Measurements from ENCODE around the gene CDH13.

DNA sequence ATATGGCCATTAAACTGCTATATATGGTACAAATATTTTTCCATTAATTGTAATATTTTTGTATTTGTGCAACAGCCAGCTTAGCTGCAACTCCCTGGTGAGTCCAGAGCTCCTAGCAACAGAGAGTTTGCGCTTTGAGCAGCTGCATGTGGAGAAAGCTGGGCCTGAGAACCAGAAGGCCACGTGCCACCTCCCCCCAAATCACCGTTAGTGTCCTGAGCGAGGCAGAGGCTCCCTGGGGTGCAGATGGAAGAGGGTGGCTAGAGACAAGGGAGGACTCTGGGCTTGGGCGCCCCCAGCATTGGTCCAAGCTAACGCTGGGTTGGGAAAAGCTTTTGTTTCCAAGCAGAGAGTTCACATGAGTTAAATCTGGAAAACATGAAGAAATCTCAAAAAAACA is 1222.7 kb downstream of the CDH13 start:
- TF ChIP-seq, protein P1, sequence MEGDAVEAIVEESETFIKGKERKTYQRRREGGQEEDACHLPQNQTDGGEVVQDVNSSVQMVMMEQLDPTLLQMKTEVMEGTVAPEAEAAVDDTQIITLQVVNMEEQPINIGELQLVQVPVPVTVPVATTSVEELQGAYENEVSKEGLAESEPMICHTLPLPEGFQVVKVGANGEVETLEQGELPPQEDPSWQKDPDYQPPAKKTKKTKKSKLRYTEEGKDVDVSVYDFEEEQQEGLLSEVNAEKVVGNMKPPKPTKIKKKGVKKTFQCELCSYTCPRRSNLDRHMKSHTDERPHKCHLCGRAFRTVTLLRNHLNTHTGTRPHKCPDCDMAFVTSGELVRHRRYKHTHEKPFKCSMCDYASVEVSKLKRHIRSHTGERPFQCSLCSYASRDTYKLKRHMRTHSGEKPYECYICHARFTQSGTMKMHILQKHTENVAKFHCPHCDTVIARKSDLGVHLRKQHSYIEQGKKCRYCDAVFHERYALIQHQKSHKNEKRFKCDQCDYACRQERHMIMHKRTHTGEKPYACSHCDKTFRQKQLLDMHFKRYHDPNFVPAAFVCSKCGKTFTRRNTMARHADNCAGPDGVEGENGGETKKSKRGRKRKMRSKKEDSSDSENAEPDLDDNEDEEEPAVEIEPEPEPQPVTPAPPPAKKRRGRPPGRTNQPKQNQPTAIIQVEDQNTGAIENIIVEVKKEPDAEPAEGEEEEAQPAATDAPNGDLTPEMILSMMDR (tag by site-specific recombination; IDR thresholded peaks at IDR 0.05) = no peak
- TF ChIP-seq ZNF394 (tag by site-specific recombination; IDR thresholded peaks at IDR 0.05; ENCODE audit: borderline replicate concordance) (no peak), ZFP41 (tag by site-specific recombination; IDR thresholded peaks at IDR 0.05; ENCODE audit: borderline replicate concordance) (no peak), ZNF121 (tag by site-specific recombination; IDR thresholded peaks at IDR 0.05) (no peak), ZNF311 (tag by site-specific recombination; IDR thresholded peaks at IDR 0.05; ENCODE audit: borderline replicate concordance) (no peak), YY1 (tag by site-specific recombination; IDR thresholded peaks at IDR 0.05) (no peak)
- TF ChIP-seq, protein P2, sequence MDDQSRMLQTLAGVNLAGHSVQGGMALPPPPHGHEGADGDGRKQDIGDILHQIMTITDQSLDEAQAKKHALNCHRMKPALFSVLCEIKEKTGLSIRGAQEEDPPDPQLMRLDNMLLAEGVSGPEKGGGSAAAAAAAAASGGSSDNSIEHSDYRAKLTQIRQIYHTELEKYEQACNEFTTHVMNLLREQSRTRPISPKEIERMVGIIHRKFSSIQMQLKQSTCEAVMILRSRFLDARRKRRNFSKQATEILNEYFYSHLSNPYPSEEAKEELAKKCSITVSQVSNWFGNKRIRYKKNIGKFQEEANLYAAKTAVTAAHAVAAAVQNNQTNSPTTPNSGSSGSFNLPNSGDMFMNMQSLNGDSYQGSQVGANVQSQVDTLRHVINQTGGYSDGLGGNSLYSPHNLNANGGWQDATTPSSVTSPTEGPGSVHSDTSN (CRISPR knock-in tag; IDR thresholded peaks at IDR 0.05) = no peak

Data from HEK293 (cell line).